Measurements from ENCODE around the gene KIF3B. TPM values are rescaled to one million over a fixed set of nuclear protein-coding genes. Genes with fewer than 3 reads are reported as not detected.

Gene KIF3B
- total and polyA plus RNA-seq, 2 of the 13 experiments (the other 11 are each of a cell fraction or from before 2014, with no cell fraction given), result 23.6 to 28.8 TPM

GRCh38 chr20:32312718-32313424, 35.4 kb downstream of the KIF3B start (continued):
- TF ChIP-seq, protein P1, sequence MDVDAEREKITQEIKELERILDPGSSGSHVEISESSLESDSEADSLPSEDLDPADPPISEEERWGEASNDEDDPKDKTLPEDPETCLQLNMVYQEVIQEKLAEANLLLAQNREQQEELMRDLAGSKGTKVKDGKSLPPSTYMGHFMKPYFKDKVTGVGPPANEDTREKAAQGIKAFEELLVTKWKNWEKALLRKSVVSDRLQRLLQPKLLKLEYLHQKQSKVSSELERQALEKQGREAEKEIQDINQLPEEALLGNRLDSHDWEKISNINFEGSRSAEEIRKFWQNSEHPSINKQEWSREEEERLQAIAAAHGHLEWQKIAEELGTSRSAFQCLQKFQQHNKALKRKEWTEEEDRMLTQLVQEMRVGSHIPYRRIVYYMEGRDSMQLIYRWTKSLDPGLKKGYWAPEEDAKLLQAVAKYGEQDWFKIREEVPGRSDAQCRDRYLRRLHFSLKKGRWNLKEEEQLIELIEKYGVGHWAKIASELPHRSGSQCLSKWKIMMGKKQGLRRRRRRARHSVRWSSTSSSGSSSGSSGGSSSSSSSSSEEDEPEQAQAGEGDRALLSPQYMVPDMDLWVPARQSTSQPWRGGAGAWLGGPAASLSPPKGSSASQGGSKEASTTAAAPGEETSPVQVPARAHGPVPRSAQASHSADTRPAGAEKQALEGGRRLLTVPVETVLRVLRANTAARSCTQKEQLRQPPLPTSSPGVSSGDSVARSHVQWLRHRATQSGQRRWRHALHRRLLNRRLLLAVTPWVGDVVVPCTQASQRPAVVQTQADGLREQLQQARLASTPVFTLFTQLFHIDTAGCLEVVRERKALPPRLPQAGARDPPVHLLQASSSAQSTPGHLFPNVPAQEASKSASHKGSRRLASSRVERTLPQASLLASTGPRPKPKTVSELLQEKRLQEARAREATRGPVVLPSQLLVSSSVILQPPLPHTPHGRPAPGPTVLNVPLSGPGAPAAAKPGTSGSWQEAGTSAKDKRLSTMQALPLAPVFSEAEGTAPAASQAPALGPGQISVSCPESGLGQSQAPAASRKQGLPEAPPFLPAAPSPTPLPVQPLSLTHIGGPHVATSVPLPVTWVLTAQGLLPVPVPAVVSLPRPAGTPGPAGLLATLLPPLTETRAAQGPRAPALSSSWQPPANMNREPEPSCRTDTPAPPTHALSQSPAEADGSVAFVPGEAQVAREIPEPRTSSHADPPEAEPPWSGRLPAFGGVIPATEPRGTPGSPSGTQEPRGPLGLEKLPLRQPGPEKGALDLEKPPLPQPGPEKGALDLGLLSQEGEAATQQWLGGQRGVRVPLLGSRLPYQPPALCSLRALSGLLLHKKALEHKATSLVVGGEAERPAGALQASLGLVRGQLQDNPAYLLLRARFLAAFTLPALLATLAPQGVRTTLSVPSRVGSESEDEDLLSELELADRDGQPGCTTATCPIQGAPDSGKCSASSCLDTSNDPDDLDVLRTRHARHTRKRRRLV (CRISPR knock-in tag; IDR thresholded peaks at IDR 0.05), result no peak
- TF ChIP-seq HOXA3 (CRISPR knock-in tag; IDR thresholded peaks at IDR 0.05) (peak; percentile 53; the same call in 1 of the 2 replicates), ZNF792 (CRISPR knock-in tag; IDR thresholded peaks at IDR 0.05) (peak; percentile 67; the same call in 1 of the 2 replicates), IRF1 (CRISPR knock-in tag; IDR thresholded peaks at IDR 0.05; ENCODE audit: low read depth) (no peak), ZNF335 (CRISPR knock-in tag; IDR thresholded peaks at IDR 0.05) (0 out of 2 replicates have a peak, but pooled peaks have one; percentile 16), RARA (CRISPR knock-in tag; IDR thresholded peaks at IDR 0.05) (peak; percentile 34; the same call in 1 of the 2 replicates), CHD2 (IDR thresholded peaks at IDR 0.05; ENCODE audit: low read depth, low read length) (no peak), PAF1 (CRISPR knock-in tag; IDR thresholded peaks at IDR 0.05) (no peak), RORA (CRISPR knock-in tag; IDR thresholded peaks at IDR 0.05) (no peak), SALL1 (CRISPR knock-in tag; IDR thresholded peaks at IDR 0.05) (peak; percentile 68), KDM3A (CRISPR knock-in tag; IDR thresholded peaks at IDR 0.05; ENCODE audit: low read depth) (0 out of 2 replicates have a peak, but pooled peaks have one; percentile 26), GATAD2A (CRISPR knock-in tag; IDR thresholded peaks at IDR 0.05) (peak; percentile 61), NCOA1 (CRISPR knock-in tag; IDR thresholded peaks at IDR 0.05) (no peak), ETV5 (CRISPR knock-in tag; IDR thresholded peaks at IDR 0.05; ENCODE audit: borderline replicate concordance) (no peak), ZFP37 (CRISPR knock-in tag; IDR thresholded peaks at IDR 0.05; ENCODE audit: borderline replicate concordance) (no peak), ZNF878 (CRISPR knock-in tag; IDR thresholded peaks at IDR 0.05) (no peak), ZNF253 (CRISPR knock-in tag; IDR thresholded peaks at IDR 0.05; ENCODE audit: borderline replicate concordance) (no peak)
- TF ChIP-seq, protein P2, sequence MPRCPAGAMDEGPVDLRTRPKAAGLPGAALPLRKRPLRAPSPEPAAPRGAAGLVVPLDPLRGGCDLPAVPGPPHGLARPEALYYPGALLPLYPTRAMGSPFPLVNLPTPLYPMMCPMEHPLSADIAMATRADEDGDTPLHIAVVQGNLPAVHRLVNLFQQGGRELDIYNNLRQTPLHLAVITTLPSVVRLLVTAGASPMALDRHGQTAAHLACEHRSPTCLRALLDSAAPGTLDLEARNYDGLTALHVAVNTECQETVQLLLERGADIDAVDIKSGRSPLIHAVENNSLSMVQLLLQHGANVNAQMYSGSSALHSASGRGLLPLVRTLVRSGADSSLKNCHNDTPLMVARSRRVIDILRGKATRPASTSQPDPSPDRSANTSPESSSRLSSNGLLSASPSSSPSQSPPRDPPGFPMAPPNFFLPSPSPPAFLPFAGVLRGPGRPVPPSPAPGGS (CRISPR knock-in tag; IDR thresholded peaks at IDR 0.05), result 0 out of 2 replicates have a peak, but pooled peaks have one; percentile 54
- TF ChIP-seq, protein P3, sequence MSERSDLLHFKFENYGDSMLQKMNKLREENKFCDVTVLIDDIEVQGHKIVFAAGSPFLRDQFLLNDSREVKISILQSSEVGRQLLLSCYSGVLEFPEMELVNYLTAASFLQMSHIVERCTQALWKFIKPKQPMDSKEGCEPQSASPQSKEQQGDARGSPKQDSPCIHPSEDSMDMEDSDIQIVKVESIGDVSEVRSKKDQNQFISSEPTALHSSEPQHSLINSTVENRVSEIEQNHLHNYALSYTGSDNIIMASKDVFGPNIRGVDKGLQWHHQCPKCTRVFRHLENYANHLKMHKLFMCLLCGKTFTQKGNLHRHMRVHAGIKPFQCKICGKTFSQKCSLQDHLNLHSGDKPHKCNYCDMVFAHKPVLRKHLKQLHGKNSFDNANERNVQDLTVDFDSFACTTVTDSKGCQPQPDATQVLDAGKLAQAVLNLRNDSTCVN (CRISPR knock-in tag; IDR thresholded peaks at IDR 0.05; ENCODE audit: borderline replicate concordance), result no peak
- TF ChIP-seq, protein P4, sequence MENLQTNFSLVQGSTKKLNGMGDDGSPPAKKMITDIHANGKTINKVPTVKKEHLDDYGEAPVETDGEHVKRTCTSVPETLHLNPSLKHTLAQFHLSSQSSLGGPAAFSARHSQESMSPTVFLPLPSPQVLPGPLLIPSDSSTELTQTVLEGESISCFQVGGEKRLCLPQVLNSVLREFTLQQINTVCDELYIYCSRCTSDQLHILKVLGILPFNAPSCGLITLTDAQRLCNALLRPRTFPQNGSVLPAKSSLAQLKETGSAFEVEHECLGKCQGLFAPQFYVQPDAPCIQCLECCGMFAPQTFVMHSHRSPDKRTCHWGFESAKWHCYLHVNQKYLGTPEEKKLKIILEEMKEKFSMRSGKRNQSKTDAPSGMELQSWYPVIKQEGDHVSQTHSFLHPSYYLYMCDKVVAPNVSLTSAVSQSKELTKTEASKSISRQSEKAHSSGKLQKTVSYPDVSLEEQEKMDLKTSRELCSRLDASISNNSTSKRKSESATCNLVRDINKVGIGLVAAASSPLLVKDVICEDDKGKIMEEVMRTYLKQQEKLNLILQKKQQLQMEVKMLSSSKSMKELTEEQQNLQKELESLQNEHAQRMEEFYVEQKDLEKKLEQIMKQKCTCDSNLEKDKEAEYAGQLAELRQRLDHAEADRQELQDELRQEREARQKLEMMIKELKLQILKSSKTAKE (CRISPR knock-in tag; IDR thresholded peaks at IDR 0.05; ENCODE audit: borderline replicate concordance), result no peak
